Psoas muscle (tissue), 8 donors: ENCODE data around the gene LSS. TPM values are rescaled to one million over a fixed set of nuclear protein-coding genes. Genes with fewer than 3 reads are reported as not detected.

Experiments used
- ATAC-seq, 4 donors: fragments of 200-7000 bp; cut with Tn5 transposase; one replicate each; pipeline ENCODE4 v1.9.1; 2020; ENCODE audit warnings: moderate library complexity in 3 of 4, mild to moderate bottlenecking in 2 of 4
- DNase-seq, 2 donors: peaks; one replicate each; pipeline ENCODE4 v3.0.0-alpha.2; 2020
- H3K27ac ChIP-seq: fragments of 200-600 bp; one replicate; pipeline ENCODE4 v1.8.0; 2022
- H3K27me3 ChIP-seq, 3 donors: fragments of 200-600 bp in 1 of 3; one replicate each; pipeline versions ENCODE4 v1.6.1 to v1.8.0; 2013 to 2022; ENCODE audit warnings: low read length in 2 of 3, mild to moderate bottlenecking in 2 of 3, moderate library complexity in 1 of 3; ENCODE audit not compliant: insufficient read depth in 3 of 3
- H3K36me3 ChIP-seq, 2 donors: fragments of 200-600 bp in 1 of 2; one replicate each; pipeline versions ENCODE4 v1.6.1 to v1.8.0; 2013 to 2022; ENCODE audit warnings: low read depth in 1 of 2, mild to moderate bottlenecking in 1 of 2, moderate library complexity in 1 of 2; ENCODE audit not compliant: insufficient read depth in 1 of 2
- H3K4me1 ChIP-seq: fragments of 200-600 bp; one replicate; pipeline ENCODE4 v1.8.0; 2022
- H3K4me3 ChIP-seq: fragments of 200-600 bp; one replicate; pipeline ENCODE4 v1.8.0; 2022; ENCODE audit warnings: mild to moderate bottlenecking
- H3K9me3 ChIP-seq: fragments of 200-600 bp; one replicate; pipeline ENCODE4 v1.8.0; 2022
- CTCF ChIP-seq: fragments of 200-600 bp; IDR thresholded peaks from one replicate; pipeline ENCODE4 v1.8.0; 2022; ENCODE audit warnings: antibody characterized with exemption
- WGBS, 3 donors: extraction: QIAGEN DNeasy Blood & Tissue Kit; methylation state at CpG; one replicate each; pipeline versions ENCODE4 v1.1.6 to v1.1.7; 2013; 5-methylcytosine and 5-hydroxymethylcytosine counted together
- intact Hi-C, 2 donors: fragments of 100-400 bp; cut with DNase I; formaldehyde crosslinking; loops; one replicate each; pipeline versions ENCODE4 v1.11.0 to v1.14.2; 2022
- polyA plus RNA-seq, 3 donors: library from polyadenylated mRNA; stranded (reverse); fragments of 200-250 nt; gene quantifications; one replicate each; pipeline ENCODE4 v1.2.3, GENCODE V29; 2013
- total RNA-seq, 4 donors: library from RNA; stranded (reverse); fragmentation: NEBNext Ultra II Directional in 2 of 4; extraction: Animal tissue kit (Norgen Biotek cat#: 25700) in 2 of 4; gene quantifications; one replicate each; pipeline versions ENCODE4 v1.2.1 to v1.2.4, GENCODE V29; 2021 to 2023
- donor health status: healthy with polysubstance abuse.
- donor health status: DM: no; HTN: no; CAD: no; lungs with moderate emphysema.
- donor health status: Bipolar disorder and iron deficiency.
- donor health status: healthy.
- donor health status: DM: yes; HTN: yes; CAD: no.
- donor health status: DM: no; HTN: no; CAD: no.
- donor health status: DM: no; HTN: no; CAD: no.
- donor health status: DM: yes; HTN: yes; CAD: no.

LSS gene
- total and polyA plus RNA-seq, 7 donors = 10.7 to 31.5 (median 24.8) TPM

- Histone ChIP-seq H3K36me3 (peaks cover 20 to 98% of the 10 kb centered on the region in 2 donors), H3K27ac (no peak overlapping the region), H3K27me3 (no peaks in the 10 kb centered on the region), H3K4me1 (no peaks in the 10 kb centered on the region), H3K9me3 (no peaks in the 10 kb centered on the region), H3K4me3 (no peak overlapping the region)
- WGBS, 3 donors = 85 to 88% (median 87%) methylated on average over 7 of the region's 7 CpGs
- no peak for TF ChIP-seq CTCF
- intact Hi-C loops = loop anchor here (5.0 to 10.0 kb wide), 2 partner anchors 32 to 185 kb away; no protein-coding TSS in a partner anchor
- DNase-seq = no peak
- no peak for ATAC-seq
Observed at GRCh38 chr21:46239817-46240325, 11.3 kb upstream of the LSS start.

- no peak for DNase-seq
- TF ChIP-seq CTCF = no peak
- H3K27ac ChIP-seq = no peak overlapping the region
- intact Hi-C loops = loop anchor here in 1 of 2 donors (5.0 kb wide), 1 partner anchor 35 kb away; no protein-coding TSS in a partner anchor
- H3K4me3 ChIP-seq = no peak overlapping the region
- 92 to 95% (median 92%) methylated on average over 5 of the region's 5 CpGs for WGBS, 3 donors
- H3K9me3 ChIP-seq = no peaks in the 10 kb centered on the region
- ATAC-seq = no peak
- H3K4me1 ChIP-seq = no peaks in the 10 kb centered on the region
- H3K36me3 ChIP-seq = peaks cover 23 to 98% of the 10 kb centered on the region in 2 donors
- H3K27me3 ChIP-seq = no peaks in the 10 kb centered on the region
Observed at GRCh38 chr21:46237474-46237873, 8.9 kb upstream of the LSS start.

- Histone ChIP-seq H3K4me3 (no peak overlapping the region), H3K27me3 (no peaks in the 10 kb centered on the region), H3K9me3 (no peaks in the 10 kb centered on the region), H3K27ac (no peak overlapping the region), H3K4me1 (no peaks in the 10 kb centered on the region), H3K36me3 (peaks cover 20 to 84% of the 10 kb centered on the region in 2 donors)
- intact Hi-C loops = no loop called here
- no peak for DNase-seq
- TF ChIP-seq CTCF = no peak
- ATAC-seq = no peak
- WGBS, 3 donors = 58 to 72% (median 58%) methylated on average over 5 of the region's 5 CpGs
Observed at GRCh38 chr21:46234436-46234950, 5.9 kb upstream of the LSS start.

- ATAC-seq (no peak), DNase-seq (no peak)
- Histone ChIP-seq H3K27me3 (no peaks in the 10 kb centered on the region), H3K9me3 (no peaks in the 10 kb centered on the region), H3K27ac (peak overlapping the region; percentile 76), H3K4me3 (peak overlapping the region; percentile 99), H3K4me1 (peaks cover 25% of the 10 kb centered on the region), H3K36me3 (peaks cover 6 to 40% of the 10 kb centered on the region in 2 donors)
- intact Hi-C loops = loop anchor here in 1 of 2 donors (5.0 to 10.0 kb wide), 4 partner anchors 43 to 258 kb away; no protein-coding TSS in a partner anchor
- no peak for TF ChIP-seq CTCF
- WGBS, 3 donors = 76 to 84% (median 82%) methylated on average over 6 of the region's 6 CpGs
Observed at GRCh38 chr21:46229923-46230260, 1.3 kb upstream of the LSS start.
